Stimulated activated CD4-positive, alpha-beta T cell treated with anti-CD3 and anti-CD28 coated beads, Interleukin-1b, Interleukin-23, amount 100 ng/mL, for 48 hours (primary cell): Measurements from ENCODE around the gene AATK.
"Not testable (repeated sequence)": the region's sequence is repeated elsewhere in the genome, so short reads cannot be mapped to it uniquely, and the experiment has no call there.

Source experiments
- DNase-seq: peaks from one replicate; pipeline ENCODE4 v3.0.0-alpha.2; 2020

Gene AATK

GRCh38 chr17:81161536-81161935 is 4.5 kb downstream of the AATK start:
- no peak for DNase-seq

GRCh38 chr17:81160747-81161453 is 5.1 kb downstream of the AATK start:
- no peak for DNase-seq

DNA sequence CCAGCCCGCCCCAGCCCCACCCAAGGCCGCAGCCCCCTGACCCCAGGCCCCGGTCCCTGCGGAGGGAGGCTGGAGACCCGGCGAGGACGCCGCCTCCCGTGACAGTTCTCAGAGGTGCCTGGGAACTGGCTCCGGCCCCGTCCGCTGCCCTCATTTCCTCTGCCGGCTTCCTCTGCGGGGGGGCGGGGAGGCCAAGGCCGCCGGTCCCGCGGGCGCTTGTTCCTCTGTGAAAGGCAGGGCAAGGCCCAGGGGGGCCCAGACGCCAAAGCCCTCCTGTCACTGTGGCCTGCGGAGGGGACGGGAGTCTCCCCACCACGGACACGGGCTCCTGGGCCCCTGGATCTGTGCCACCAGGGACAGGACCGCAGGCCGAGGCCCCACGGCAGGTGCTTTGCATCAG is 5.7 kb downstream of the AATK start:
- DNase-seq = no peak

DNA sequence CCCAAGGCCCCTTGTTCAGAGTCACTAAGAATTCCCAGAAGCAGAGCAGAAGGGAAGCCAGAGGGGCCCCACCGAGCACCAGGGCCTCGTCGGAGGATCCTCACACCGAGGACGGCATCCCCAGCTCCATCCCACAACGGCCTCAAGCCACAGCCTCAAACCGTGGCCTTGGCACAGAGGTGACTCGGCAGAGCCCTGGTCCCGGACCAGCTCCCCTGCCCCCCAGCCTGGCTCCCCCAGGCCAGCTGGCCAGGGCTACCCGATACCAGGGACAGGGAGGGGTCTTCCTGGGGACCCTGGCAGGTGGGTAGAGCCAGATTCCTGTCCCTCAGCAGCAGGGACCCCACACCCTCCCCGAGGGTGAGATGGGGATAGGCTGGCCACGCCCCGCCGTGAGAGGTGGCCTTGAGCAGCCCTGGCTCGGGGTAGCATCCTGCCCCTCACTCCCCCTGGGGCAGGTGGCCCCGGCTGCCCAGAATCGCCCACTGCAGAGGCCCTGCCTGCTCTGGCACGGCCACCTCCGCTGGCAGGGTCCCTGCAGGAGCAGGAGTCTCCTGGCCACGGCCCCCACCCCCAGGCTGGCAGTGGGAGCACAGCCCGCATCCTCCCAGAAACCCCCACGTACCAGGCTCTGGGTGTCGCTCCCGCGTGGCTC is 6.3 kb downstream of the AATK start:
- DNase-seq = no peak

DNA sequence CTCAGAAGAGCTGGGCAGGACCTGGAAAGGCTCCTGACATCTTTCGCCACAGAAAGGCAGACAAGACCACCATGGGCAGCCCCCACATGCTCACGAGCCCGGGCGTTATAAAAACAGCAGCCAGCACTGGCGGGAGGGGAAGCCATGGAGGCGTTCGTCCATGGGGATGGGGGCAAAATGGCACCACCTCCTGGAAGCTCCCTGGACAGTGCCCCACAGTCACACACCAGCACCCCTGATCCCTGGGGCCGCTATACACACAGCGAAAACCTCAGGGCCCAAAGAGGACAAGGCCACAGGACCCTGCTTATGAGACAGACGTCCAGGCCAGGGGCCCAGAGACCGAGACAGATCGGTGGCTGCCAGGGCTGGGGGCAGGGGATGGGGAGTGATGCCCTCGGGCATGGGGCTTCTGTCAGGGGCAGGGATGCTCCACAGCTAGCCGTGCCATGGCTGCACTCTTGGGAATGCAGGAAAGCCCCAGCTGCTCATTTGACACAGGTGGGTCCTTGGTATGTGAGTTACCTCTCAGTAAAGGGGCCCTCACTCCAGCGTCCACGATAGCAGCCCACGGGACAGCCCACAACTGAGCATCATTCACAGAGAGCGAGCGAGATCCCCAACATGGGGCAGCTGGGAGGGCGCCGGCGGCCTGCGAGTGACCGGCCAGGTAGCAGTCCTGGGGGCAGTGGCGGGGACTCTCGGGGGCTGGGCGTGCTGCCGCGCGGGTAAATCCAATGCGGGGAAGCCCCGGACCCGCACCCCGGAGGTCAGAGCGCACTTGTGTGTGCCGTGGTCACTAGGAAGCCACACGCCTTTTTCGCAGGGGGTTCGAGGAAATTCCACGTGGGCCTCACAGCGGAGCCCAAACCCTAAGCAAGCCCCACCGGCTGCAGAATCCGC is 7.1 kb downstream of the AATK start:
- no peak for DNase-seq

DNA sequence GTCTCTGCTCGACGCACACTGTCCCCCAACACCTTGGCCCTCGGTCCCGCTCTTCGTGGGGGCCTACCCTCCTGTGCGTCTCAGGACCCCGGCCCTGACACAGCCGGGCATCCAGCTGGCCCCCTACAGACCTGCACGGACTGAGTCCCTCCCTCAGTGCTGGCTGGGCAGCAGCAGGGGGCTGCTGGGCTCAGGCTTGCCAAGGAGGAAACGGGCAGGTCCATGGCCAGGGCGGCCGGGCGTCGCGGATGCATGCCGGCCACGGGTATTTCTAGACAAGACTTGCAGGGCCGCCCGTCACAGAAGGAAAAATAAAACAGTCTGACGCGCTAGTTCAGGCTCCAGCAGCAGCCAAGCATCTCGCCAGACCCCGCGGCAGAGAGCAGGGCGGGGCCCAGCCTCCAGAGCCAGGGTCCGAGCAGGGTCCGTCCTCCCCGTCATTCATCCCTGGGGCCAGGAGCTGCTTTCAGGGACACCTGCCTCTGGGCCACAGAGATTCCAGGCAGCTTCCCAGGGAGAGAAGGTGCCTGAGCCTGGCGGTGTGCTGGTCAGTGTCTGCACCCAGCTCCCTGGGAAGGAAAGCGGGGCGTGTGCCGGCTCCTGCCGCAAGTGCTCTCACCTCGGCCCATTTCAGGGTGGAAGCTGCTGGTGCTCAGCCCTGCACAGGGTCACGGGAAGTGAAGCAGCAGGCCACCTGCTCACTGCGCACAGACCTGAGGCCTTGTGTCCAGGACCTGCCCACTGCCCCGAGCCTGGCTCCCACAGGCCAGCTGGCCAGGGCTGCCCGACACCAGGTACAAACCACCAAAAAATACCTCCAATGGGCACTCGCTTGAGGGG is 8.0 kb downstream of the AATK start:
- no peak for DNase-seq

DNA sequence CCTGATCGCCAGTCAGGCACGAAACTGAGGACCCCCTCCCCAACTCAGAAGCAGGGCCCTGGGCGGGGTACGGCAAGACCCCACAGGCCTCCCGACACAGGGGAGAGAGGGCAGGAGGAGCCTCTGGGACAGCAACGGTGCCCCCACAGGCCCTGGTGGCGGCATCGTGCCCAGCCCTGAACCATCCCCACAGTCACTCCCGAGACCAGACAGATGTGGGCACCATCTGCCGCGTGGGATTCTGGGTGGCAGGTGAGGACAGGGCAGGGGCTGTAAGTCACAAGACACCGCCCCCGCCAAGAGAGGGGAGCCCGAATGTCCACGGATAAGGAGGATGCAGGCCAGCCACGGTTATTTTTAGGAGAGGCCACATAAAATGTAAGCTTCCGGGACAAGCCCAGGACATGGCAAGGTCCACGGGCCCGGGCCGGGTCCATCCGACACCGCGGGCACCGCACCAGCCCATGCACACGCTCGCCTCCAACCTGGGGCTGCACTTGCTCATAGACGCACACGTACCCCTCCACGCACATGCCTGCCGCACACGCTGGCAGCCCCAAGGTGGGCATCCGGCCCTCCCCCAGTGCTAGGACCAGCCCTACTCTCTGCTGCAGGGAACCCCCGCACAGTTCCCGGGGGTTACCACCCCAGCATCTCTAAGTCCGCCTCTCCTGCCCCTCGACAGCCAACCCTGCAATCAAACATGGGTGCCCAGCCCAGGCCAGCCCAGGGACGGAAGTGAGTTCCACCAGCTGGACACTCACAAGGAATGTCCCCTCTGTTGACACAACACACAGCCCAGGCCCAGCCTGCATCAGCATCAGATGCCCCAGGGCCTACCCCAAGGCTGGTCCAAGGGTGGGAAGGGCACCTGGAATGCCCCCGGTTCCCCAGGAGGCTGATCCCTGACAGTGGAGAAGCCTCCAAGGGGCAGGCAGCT is 8.9 kb downstream of the AATK start:
- no peak for DNase-seq

GRCh38 chr17:81154961-81155360 is 11.1 kb downstream of the AATK start:
- DNase-seq = no peak

DNA sequence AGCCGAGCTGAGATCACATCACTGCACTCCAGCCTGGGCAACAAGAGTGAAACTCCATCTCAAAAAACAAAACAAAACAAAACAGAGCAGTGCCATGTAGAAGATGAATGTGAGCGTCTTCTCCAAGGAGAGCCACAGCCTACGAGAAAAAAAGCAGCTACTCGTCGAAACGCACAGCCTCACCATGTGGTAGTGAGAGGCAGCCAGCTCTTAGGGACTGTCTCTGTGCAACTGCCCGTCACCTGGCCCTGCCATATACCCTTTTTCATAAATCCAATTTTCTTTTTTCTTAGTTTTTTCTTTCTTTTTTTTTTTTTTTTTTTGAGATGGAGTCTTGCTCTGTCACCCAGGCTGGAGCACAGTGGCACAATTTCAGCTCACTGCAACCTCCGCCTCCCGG is 12.0 kb downstream of the AATK start:
- not testable (repeated sequence) for DNase-seq

DNA sequence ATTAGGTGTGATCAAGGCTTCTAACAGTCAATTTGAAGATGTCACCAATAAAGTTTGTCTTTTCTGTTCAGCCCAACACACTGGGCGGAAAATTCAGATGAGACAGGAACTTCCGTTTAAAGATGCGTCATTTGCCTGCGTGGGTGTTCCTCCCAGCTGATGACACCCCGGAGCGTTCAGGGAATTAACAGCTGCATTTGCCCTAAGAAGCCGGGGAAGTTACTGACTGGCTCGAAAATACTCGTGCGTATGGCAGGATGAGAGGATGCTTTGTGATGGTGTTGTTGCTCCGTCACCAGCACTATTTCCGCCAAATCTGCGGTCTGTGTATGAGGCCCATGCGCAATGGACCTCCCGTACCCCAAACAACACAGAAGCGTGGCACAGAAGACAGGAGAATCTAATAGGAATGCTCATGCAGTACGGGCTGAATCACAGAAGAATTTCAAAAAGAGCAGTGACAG is 12.6 kb downstream of the AATK start:
- DNase-seq = no peak

DNA sequence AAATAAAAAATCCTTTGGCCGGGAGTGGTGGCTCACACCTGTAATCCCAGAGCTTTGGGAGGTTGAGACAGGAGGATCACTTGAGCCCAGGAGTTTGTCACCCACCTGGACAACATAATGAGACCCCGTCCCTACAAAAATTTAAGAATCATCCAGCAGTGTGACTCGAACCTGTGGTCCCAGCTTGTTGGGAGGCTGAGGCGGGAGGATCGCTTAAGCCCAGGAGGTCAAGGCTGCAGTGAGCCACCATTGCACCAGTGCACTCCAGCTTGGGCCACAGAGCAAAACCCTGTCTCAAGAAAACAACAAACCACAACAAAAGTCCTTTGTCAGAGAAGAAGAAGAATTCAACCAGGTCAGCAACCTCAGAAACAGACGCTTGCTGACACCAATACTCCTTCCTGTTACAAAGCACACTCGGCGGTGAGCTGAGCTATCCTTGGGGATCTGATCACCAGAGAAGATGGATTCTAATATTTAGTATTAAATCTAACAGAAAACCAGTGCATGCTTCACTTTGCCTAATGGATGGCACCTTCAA is 13.7 kb downstream of the AATK start:
- no peak for DNase-seq

DNA sequence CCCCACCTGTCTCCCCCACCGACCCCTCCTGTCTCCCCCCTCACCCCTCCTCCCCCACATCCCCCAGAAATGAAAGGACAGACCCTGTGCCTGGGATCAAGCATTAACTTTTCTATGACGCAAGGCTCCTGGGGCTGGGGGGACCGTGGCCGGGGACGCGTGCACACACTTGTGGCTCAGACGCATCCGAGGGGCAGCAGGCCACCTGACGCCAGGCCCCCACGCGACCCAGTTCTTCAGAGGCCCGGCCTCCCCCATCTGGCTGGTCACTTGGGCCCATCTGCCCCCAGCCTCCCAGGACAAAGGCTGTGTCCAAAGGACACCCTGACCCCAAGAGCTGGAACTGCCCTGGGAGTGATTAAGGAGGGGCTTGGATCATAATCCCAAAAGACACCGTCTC is 14.7 kb downstream of the AATK start:
- DNase-seq = no peak

DNA sequence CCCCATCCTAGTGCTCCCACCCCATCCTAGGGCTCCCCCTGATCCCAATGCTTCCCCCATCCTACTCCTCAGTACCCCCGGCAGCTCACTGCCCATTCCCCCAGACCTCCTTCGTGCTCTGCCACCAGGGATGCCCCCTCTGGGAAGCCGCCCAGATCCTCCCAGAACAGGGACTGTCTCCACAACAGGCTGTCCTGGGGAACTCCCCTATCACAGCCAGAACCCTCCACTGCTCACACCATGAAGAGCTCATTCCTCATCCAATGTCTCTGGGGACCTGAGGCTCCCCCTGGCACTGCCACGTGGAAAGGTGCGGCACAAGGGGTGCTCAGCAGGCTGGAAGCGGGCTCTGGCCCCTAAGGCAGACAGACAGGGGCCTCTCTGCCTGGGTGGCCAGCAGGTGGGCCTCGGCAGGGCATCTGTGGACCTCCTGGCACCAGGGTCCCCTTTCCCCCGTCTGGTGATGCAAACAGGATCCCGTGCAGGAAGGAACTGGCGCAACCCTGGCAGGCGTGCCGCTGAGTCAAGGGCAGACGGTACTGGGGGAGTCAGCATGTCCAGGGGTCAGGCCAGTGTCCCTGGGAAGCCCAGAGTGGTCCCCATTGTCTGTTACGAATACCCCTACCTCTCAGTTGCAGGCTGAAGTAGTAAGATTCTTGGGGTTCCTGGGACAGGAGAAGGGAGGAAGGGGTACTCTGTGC is 15.5 kb downstream of the AATK start:
- DNase-seq = no peak

DNA sequence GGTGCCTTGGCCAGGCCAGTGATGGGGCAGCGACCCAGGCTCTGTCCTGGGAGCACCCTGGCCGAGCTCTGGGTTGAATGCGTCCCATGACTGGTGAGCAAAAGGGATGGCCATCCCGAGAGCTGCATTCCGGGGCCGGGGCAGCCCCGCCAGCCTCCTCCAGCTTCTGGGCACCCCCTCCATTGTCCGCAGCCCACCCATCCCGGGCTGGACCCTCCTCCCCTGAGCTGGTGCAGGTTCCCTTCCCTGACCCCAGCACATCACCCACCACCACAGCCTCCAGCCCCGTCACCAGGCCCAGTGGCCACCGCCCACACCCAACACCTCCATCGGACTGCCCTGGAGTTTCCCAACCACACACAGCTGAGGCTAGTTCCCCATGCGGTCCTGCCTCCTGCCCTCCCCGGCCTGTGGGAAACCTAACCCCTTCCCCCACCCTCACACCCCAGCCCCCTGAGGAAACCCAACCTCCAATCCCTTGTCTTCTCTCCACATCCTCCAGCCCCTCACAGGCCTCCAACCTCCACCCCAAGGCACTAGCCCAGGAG is 17.0 kb downstream of the AATK start:
- no peak for DNase-seq

DNA sequence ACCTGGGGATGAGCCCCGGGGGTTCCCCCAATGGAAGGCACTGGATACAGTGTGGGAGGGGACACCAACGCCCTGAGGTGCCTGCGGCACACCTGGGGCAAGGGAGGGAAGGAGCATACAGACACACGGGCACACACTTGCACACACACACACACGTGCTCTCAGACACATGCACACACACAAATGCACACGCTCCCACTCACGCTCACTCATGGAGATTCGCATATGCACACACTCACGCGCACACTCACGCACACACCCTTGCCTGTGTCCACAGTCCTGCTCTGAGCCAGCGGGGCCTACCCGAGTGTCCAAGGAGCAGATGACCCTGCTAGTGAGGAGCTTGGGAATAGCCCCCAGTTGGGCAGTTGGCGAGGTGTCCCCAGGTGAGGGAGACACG is 17.4 kb downstream of the AATK start:
- no peak for DNase-seq

GRCh38 chr17:81147701-81148100 is 18.3 kb downstream of the AATK start:
- DNase-seq = no peak

DNA sequence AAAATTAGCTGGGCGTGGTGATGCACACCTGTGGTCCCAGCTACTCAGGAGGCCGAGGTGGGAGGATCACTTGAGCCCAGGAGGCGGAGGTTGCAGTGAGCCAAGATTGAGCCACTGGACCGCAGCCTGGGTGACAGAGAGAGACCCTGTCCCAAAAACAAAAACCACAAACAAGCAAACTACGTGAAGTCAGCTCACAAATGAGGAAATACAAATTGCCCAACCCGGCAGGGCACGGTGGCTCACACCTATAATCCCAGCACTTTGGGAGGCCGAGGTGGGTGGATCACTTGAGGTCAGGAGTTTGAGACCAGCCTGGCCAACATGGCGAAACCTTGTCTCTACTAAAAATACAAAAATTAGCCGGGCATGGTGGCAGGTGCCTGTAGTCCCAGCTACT is 19.8 kb downstream of the AATK start:
- not testable (repeated sequence) for DNase-seq

- DNase-seq = no peak
Observed at GRCh38 chr17:81144423-81144781, 21.6 kb downstream of the AATK start.

DNA sequence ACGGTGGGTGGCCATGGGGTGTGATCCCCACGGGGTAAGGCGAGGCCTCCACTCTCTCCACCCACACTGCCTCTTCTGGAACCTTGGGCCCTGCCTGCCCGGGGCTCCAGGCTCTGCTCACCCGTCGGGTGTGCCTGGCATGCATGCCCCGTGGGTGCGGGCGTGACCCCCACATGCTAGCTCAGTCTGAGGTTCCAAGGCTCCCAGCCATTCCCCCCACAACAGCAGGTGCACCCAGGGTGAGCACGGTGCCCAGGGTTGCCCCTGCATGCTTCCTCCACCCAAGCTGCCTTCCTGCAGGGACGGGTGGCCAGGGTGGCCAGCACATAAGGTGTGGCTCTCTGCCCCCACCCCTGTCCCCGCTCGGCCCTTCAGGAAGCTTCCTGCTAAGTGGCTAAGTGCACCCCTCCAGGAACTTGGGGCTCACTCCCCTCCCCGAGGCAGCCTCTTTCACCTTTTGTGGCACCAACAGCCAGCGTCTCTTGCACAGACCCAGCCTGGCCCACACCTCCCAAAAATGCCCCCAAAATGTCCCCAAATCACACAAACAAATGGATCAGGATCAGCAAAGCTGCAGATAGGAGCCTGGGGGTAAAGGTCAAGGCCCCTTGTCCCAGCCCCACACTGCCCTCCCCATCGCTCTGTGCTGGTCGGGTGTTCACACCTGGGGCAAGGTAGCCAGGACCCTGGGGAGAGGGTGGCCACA is 22.2 kb downstream of the AATK start:
- DNase-seq = no peak

DNA sequence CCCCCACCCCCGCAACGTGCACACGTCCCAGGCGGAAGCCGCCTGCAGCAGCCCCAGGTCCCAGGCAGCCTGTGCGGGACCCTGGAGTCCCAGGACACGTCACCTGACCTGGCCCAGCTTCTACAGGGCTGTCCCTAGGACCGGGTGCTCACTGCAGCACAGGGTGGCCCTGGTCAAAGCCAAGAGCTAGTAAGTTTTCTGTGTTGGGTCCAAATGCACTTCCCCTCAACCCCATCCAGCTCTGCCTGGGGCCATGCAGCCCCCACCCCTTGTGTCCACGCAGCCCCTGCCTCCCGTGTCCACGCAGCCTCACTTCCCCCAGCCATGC is 22.9 kb downstream of the AATK start:
- no peak for DNase-seq
